Fibroblast of the aortic adventitia (primary cell): ENCODE data around the gene TUT1. TPM values are rescaled to one million over a fixed set of nuclear protein-coding genes. Genes with fewer than 3 reads are reported as not detected.

Source experiments
- DNase-seq: peaks from one replicate; pipeline ENCODE4 v3.0.0-alpha.2; 2010; ENCODE audit warnings: low read depth
- H3K4me3 ChIP-seq: 2 replicates; pipeline ENCODE4 v1.5.1; 2011; ENCODE audit warnings: low read depth, mild to moderate bottlenecking, control low read depth, low read length, moderate library complexity
- total RNA-seq: library from RNA; depleted of rRNA; stranded (reverse); fragments of >200 nt; gene quantifications from 2 replicates; pipeline ENCODE4 v1.2.3, GENCODE V29; 2012; ENCODE audit warnings: low replicate concordance
- TF ChIP-seq, protein P1 (sequence below): IDR thresholded peaks from 2 replicates; pipeline ENCODE4 v1.5.1; 2011; ENCODE audit warnings: mild to moderate bottlenecking, low read length, control low read depth, inconsistent platforms; ENCODE audit not compliant: insufficient read depth

Gene TUT1, protein sequence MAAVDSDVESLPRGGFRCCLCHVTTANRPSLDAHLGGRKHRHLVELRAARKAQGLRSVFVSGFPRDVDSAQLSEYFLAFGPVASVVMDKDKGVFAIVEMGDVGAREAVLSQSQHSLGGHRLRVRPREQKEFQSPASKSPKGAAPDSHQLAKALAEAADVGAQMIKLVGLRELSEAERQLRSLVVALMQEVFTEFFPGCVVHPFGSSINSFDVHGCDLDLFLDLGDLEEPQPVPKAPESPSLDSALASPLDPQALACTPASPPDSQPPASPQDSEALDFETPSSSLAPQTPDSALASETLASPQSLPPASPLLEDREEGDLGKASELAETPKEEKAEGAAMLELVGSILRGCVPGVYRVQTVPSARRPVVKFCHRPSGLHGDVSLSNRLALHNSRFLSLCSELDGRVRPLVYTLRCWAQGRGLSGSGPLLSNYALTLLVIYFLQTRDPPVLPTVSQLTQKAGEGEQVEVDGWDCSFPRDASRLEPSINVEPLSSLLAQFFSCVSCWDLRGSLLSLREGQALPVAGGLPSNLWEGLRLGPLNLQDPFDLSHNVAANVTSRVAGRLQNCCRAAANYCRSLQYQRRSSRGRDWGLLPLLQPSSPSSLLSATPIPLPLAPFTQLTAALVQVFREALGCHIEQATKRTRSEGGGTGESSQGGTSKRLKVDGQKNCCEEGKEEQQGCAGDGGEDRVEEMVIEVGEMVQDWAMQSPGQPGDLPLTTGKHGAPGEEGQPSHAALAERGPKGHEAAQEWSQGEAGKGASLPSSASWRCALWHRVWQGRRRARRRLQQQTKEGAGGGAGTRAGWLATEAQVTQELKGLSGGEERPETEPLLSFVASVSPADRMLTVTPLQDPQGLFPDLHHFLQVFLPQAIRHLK
- 4.5 and 9.4 TPM in 2 replicates for total RNA-seq

DNA sequence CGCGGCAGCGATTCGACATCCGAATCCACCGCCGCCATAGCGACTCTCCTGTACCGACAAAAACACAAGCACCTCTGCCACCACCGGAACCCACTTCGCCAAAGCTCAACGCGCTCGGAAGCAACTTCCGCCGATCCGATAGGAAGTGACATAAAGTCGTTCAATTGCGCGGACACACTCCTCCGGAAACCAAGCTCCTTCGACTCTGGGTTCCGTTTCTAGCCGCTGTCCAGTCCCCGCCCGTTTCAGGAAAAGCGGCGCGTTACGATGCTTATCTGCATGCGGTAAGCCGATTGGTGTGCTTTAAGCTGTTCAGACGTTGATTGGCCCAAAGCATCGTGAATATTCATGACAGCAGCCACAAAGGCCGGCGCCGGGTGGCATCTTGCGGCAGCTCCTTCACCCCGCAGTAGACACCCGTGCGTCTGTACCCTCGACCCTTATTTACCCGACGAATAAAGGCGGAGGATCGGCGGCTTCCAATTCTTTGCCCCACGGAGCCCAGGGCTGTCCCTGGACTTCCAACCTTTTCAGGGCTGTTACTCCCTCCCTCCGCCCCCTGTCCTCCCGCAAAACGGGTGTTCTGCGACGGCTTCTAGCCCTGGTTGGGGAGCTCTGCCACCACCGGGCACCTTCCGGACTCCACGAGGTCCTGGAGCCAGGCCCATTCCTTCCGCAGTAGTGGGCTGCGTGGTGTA lies at the start of gene TUT1:
Gene TUT1 (minus strand): TSS at position 76 of the 698 bp plus-strand sequence. CDS start 38 bp downstream, at position 38.
- peak within 1 kb of the TSS; percentile 87 for H3K4me3 ChIP-seq
- TF ChIP-seq, protein P1, sequence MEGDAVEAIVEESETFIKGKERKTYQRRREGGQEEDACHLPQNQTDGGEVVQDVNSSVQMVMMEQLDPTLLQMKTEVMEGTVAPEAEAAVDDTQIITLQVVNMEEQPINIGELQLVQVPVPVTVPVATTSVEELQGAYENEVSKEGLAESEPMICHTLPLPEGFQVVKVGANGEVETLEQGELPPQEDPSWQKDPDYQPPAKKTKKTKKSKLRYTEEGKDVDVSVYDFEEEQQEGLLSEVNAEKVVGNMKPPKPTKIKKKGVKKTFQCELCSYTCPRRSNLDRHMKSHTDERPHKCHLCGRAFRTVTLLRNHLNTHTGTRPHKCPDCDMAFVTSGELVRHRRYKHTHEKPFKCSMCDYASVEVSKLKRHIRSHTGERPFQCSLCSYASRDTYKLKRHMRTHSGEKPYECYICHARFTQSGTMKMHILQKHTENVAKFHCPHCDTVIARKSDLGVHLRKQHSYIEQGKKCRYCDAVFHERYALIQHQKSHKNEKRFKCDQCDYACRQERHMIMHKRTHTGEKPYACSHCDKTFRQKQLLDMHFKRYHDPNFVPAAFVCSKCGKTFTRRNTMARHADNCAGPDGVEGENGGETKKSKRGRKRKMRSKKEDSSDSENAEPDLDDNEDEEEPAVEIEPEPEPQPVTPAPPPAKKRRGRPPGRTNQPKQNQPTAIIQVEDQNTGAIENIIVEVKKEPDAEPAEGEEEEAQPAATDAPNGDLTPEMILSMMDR: no peak
- peak; percentile 99 for DNase-seq

- no peak for DNase-seq
- TF ChIP-seq, protein P1: no peak
Observed at GRCh38 chr11:62632492-62632891, 41.2 kb upstream of the TUT1 start.

DNA sequence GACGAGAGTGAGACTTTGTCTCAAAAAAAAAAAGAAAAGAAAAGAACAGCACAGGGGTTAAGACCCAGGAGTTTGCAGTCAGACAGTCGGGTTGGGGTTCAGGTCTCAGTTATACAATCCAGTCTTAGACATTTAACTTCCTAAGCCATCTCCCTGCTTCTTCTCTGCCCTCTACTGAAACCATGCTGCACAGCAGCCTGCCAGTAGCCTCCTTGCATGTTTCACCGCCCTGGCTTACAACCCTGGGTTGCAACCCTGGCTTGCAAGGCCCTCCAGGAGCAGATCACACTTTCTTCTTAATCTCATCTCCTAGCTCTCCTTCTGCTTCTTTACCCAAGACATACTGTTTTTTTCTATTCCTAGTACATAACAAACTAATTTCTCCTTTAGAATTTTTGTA lies 36.4 kb upstream of the TUT1 start:
- DNase-seq: no peak
- no peak overlapping the region for H3K4me3 ChIP-seq
- TF ChIP-seq, protein P1: peak; percentile 13

More at GRCh38 chr11:62632492-62632891, 41.2 kb upstream of the TUT1 start:
- no peak overlapping the region for H3K4me3 ChIP-seq

- H3K4me3 ChIP-seq: no peak overlapping the region
- no peak for DNase-seq
- TF ChIP-seq, protein P1: no peak
Observed at GRCh38 chr11:62622476-62623089, 31.3 kb upstream of the TUT1 start.

GRCh38 chr11:62621567-62622470 lies 30.5 kb upstream of the TUT1 start, which contains the start of gene B3GAT3:
Gene B3GAT3 (minus strand): TSS chr11:62621986. CDS start chr11:62621947, 39 bp downstream.
- TF ChIP-seq, protein P1: no peak
- H3K4me3 ChIP-seq: peak within 1 kb of the TSS; percentile 94
- peak; percentile 98 for DNase-seq
